ENCODE data around the gene C5orf63. TPM values are rescaled to one million over a fixed set of nuclear protein-coding genes. Genes with fewer than 3 reads are reported as not detected.

C5orf63 gene
- total RNA-seq, 4 donors from 2014 or later = 0.98 to 2.3 (median 1.6) TPM

DNA sequence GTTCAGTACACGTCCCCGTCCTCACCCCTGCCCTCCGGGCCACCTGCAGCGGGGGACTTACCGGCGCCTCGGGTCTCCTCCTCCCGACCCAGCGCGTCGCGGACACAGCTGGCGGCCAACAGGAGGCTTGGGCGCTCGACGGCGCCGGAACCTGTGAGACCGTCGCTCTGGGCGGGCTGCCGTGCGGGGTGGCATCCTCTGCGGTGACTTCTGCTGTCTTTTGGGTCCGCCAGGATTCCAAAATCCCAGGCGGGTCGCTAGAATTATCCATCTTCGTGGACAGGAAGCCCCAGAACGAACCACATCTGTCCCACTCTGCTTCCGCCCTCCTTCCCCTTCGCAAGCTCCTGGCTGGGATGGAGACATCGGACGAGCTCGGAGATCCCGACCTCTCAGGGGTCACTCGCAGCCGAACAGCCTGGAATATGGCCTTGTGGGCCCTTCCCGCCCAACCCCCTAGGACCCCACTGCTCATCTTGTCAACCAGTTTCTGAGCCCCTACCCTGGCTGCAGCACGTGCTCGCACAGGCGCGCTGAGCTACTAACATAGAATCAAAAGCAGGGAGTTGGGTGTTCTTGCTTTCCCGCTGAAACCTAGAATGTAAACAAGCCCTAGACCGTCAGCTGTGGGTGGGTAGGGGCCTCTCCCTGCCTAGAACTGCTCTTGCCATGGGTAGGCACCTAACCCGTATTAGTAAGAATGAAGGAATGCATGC, 42.0 kb downstream of the C5orf63 start:
- Histone ChIP-seq H3K4me3 (peak overlapping the region; percentile 74 to 84 (median 81)), H3K27ac (replicated peaks in 1 of 4) (peak overlapping the region; percentile 87 to 88 (median 88)), H3K9me3 (no peaks in the 10 kb centered on the region), H3K27me3 (peaks cover 0 to 25% (median 0%) of the 10 kb centered on the region in 4 donors), H3K4me1 (peaks cover 6 to 21% (median 19%) of the 10 kb centered on the region in 4 donors), H3K36me3 (no peaks in the 10 kb centered on the region)
- no peak for DNase-seq (ENCODE audit: extremely low spot score)
- WGBS = 21% methylated on average over 33 of the region's 45 CpGs
- intact Hi-C loops (cut with DNase I) = no loop called here
- TF ChIP-seq EP300 (IDR thresholded peaks at IDR 0.05) (no peak), POLR2AphosphoS5 (IDR thresholded peaks at IDR 0.05) (no peak), POLR2A (IDR thresholded peaks at IDR 0.05; ENCODE audit: low read depth) (no peak), CTCF (IDR thresholded peaks at IDR 0.05) (no peak)

DNA sequence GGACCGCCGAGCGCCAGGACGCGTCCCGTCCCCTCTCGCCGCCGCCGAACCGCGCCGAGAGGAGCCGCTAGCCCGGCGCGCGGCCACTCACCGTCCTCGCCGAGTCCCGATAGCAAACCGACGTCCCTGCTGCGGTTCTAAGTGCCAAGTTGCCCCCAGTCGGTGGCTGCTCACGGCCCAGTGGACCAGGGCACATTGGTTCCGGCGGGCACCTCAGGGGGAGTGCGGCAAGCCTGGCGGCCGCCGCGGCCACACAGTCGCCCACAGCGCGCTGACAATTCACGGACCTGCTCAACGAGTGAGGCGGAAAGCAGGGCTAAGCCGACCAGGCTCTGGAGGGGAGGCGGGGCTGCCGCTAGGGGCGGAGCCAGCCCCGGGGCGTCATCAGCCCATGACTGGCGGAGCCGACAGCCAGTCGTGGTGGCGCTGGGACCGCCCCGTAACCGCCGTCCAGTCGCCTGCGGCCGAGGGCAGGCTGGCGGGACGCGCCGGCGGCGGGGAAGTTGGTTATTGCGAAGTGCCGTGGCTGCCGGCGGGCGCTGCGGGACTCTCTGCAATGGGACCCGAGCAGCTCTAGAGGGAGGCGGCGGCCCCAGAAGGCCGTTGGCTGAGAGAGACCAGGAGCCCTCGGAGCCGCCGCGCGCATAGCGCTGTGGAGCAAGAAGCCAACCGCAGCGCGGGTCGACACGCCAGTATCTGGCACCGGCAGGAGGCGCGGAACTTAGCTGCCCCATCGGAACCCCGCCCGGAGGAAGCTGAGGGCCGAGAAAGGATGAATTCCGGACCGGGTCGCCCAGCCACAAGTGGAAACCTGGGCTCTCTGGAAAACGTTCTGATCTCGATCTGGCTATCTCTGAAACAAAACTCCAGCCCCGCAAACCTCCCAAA, 42.8 kb downstream of the C5orf63 start, which contains the start of gene MARCHF3:
Gene MARCHF3, minus strand, starts transcription at position 300 of the 888 bp plus-strand sequence. CDS start 112,387 bp downstream, outside the sequence.
- Histone ChIP-seq H3K9me3 (no peaks in the 10 kb centered on the region), H3K4me1 (peaks cover 6 to 21% (median 19%) of the 10 kb centered on the region in 4 donors), H3K36me3 (no peaks in the 10 kb centered on the region), H3K4me3 (peak within 1 kb of the TSS; percentile 74 to 84 (median 81)), H3K27me3 (peaks cover 0 to 25% (median 0%) of the 10 kb centered on the region in 4 donors), H3K27ac (replicated peaks in 1 of 4) (peak within 1 kb of the TSS; percentile 87 to 88 (median 88))
- DNase-seq (ENCODE audit: extremely low spot score) = peak; percentile 97
- under 1% methylated on average over 59 of the region's 97 CpGs for WGBS
- TF ChIP-seq POLR2AphosphoS5 (IDR thresholded peaks at IDR 0.05) = peak; percentile 95 to 97
- no peak for TF ChIP-seq EP300 (IDR thresholded peaks at IDR 0.05)
- TF ChIP-seq CTCF (IDR thresholded peaks at IDR 0.05) = peak; percentile 16 to 26 (median 18)
- intact Hi-C loops (cut with DNase I) = no loop called here

- Histone ChIP-seq H3K27me3 (peaks cover 0 to 20% (median 0%) of the 10 kb centered on the region in 4 donors), H3K4me1 (peaks cover 6 to 21% (median 19%) of the 10 kb centered on the region in 4 donors), H3K27ac (replicated peaks in 1 of 4) (peak overlapping the region; percentile 87 to 88 (median 88)), H3K4me3 (peak overlapping the region; percentile 74 to 84 (median 81)), H3K9me3 (no peaks in the 10 kb centered on the region), H3K36me3 (no peaks in the 10 kb centered on the region)
- TF ChIP-seq POLR2A (IDR thresholded peaks at IDR 0.05; ENCODE audit: low read depth) = no peak
- TF ChIP-seq CTCF (IDR thresholded peaks at IDR 0.05) = peak in 2 of 3 experiments; percentile 22 to 55
- DNase-seq (ENCODE audit: extremely low spot score) = no peak
- WGBS = 5% methylated on average over 5 of the region's 51 CpGs
- intact Hi-C loops (cut with DNase I) = no loop called here
Observed at GRCh38 chr5:127029581-127030258, 43.6 kb downstream of the C5orf63 start.

DNA sequence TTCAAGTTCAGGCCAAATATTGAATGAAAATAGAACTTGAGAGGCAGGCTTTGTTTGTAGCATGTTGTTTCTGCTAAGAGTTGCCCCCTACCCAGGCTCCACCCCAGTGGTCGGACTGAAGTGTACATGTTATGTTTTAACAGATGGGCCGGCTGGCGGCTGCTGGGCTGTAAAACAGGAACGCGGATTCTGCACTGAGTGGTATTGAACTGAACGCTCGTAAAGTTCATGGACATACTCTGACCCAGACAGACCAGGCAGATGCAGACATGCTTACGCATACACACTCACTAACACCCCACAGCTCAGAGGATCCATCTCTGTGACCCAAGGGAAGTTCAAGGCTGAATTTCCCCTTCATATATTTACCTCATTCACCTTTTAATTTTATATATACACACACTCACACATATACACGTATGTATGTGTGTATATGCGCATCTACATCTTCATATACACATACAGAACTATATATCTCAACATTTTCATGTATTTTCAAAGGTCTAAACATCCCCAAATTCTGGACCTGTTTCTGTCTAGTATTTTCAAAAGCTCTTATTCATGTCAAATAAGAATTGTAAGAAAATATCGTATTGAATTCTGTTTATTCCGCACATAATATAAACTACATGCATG, 44.4 kb downstream of the C5orf63 start:
- peaks cover 6 to 21% (median 19%) of the 10 kb centered on the region in 4 donors for H3K4me1 ChIP-seq
- H3K27me3 ChIP-seq = peaks cover 0 to 16% (median 0%) of the 10 kb centered on the region in 4 donors
- no peaks in the 10 kb centered on the region for H3K36me3 ChIP-seq
- DNase-seq (ENCODE audit: extremely low spot score) = no peak
- H3K9me3 ChIP-seq = no peaks in the 10 kb centered on the region
- WGBS = 64% methylated on average over 12 of the region's 12 CpGs
- H3K4me3 ChIP-seq = peak overlapping the region; percentile 74 to 84 (median 81)
- intact Hi-C loops (cut with DNase I) = no loop called here
- no peak overlapping the region for H3K27ac ChIP-seq (replicated peaks in 1 of 4)
- TF ChIP-seq EP300 (IDR thresholded peaks at IDR 0.05) (no peak), POLR2AphosphoS5 (IDR thresholded peaks at IDR 0.05) (no peak), CTCF (IDR thresholded peaks at IDR 0.05) (no peak), POLR2A (IDR thresholded peaks at IDR 0.05; ENCODE audit: low read depth) (no peak)
